NCI-H187 treated with DMSO at 0.1 percent for 48 hours (cell line): ENCODE measurements around the gene ZXDA.

Source experiments
- DNase-seq: peaks from one replicate; lab custom pipeline; 2025; lab: John Stamatoyannopoulos, UW

Gene ZXDA

GRCh38 chrX:57871463-57871862 lies 38.8 kb downstream of the ZXDA start:
- DNase-seq: no peak
